ENCODE results near the gene TBC1D10A. TPM values are rescaled to one million over a fixed set of nuclear protein-coding genes. Genes with fewer than 3 reads are reported as not detected.
"Not testable (repeated sequence)": the region's sequence is repeated elsewhere in the genome, so short reads cannot be mapped to it uniquely, and the experiment has no call there.

The TBC1D10A gene
- polyA plus RNA-seq, 3 donors from 2014 or later, result 46.2 to 59.9 (median 49.2) TPM

DNA sequence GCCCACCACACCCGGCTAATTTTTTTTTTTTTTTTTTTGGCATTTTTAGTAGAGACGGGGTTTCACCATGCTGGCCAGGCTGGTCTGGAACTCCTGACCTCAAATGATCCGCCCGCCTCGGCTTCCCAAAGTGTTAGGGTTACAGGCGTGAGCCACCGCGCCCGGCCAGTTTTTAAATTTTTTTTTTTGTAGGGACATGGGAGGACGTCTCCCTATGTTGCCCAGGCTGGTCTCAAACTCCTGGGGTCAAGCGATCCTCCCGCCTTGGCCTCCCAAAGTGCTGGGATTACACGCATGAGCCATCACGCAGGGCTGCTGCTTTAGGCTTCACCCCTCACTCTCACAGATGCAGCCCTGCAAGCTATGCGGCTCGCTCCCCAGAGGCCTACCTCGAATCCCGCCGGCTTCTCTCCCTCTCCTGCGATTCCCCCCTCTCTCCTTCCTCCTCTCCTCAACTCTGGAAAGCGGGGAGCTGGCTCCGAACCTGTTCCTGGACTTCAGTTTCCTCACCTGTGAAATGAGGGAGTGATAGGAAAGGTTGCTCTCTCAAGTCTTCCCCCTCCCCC lies 31.0 kb upstream of the TBC1D10A start:
- DNase-seq, result no peak
- Mint-ChIP-seq H3K4me1 (peaks cover 47 to 51% of the 10 kb centered on the region in 2 donors), H3K27me3 (ENCODE audit: low read depth in 3 of 3) (peaks cover 0 to 9% (median 4%) of the 10 kb centered on the region in 3 donors), H3K27ac (peak overlapping the region; percentile 75 to 98 (median 92)), H3K4me3 (peak overlapping the region; percentile 96 to 99 (median 97)), H3K9me3 (no peaks in the 10 kb centered on the region), H3K36me3 (peaks cover 2 to 8% (median 5%) of the 10 kb centered on the region in 3 donors)

GRCh38 chr22:30357236-30357570 lies 30.5 kb upstream of the TBC1D10A start:
- H3K9me3 Mint-ChIP-seq, result no peaks in the 10 kb centered on the region
- DNase-seq, result no peak
- H3K4me1 Mint-ChIP-seq, result peaks cover 53 to 56% of the 10 kb centered on the region in 2 donors
- H3K4me3 Mint-ChIP-seq, result peak overlapping the region; percentile 96 to 99 (median 97)
- H3K27me3 Mint-ChIP-seq (ENCODE audit: low read depth in 3 of 3), result peaks cover 0 to 9% (median 4%) of the 10 kb centered on the region in 3 donors
- H3K36me3 Mint-ChIP-seq, result peaks cover 5 to 12% (median 6%) of the 10 kb centered on the region in 3 donors
- H3K27ac Mint-ChIP-seq, result peak overlapping the region; percentile 75 to 98 (median 97)

DNA sequence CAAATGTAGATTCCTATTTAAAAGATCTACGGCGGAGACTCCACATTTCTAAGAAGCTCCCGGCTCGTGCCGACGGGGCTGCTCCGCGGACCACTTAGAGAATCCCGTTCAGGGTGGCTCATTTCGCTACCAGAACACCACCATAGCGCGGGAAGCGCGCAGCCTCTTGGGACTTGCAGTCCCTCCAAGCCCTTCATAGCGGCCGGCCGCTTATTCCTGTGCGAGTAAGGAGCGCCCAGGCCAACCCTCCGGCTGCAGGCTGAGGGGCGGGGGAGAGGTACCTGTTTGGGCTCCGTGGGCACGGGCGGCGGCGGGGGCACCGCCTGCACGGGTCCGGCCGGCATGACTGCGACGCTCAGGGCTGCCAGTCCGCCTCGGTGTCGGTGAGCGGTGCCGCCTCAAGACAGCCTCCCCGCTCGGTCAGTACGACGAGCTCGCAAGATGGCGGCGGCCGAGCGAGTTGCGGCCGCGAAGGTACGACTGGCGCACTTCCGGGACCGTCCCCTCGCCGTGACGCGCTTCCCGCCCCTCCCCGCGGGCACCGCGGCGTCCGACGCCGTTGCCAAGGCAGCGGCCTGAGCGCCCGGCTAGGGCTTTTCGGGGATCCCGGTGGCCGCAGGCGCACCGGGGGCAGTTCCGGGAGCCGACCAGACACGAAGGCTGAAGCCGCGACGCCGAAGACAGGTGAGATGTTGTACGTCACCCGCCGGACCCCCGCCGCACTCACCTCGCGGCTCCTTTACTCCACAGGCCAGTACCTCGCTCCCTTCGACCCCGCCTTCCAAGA lies 29.9 kb upstream of the TBC1D10A start, which contains the start of the genes CCDC157 and SF3A1:
CCDC157 (plus strand) TSS at position 559 of the 787 bp plus-strand sequence. CDS start 8,994 bp downstream, outside the sequence.
SF3A1 (minus strand) TSS at position 446 of the 787 bp plus-strand sequence; CDS start at position 344, 102 bp downstream.
- Mint-ChIP-seq H3K36me3 (peaks cover 5 to 17% (median 7%) of the 10 kb centered on the region in 3 donors), H3K27ac (peak within 1 kb of the TSS; percentile 92 to 98 (median 97)), H3K4me1 (peaks cover 58 to 62% of the 10 kb centered on the region in 2 donors), H3K27me3 (ENCODE audit: low read depth in 3 of 3) (peaks cover 0 to 9% (median 4%) of the 10 kb centered on the region in 3 donors), H3K9me3 (no peaks in the 10 kb centered on the region), H3K4me3 (peak within 1 kb of the TSS; percentile 96 to 99 (median 97))
- DNase-seq, result peak; percentile 90 to 92 (median 92)

- H3K27me3 Mint-ChIP-seq (ENCODE audit: low read depth in 3 of 3), result peaks cover 0 to 9% (median 4%) of the 10 kb centered on the region in 3 donors
- H3K9me3 Mint-ChIP-seq, result no peaks in the 10 kb centered on the region
- peak overlapping the region; percentile 77 to 96 (median 85) for H3K27ac Mint-ChIP-seq
- peaks cover 10 to 28% (median 18%) of the 10 kb centered on the region in 3 donors for H3K36me3 Mint-ChIP-seq
- no peak for DNase-seq
- peak overlapping the region in 4 of 5 donors; percentile 29 to 96 (median 64) for H3K4me3 Mint-ChIP-seq
- peaks cover 72 to 76% of the 10 kb centered on the region in 2 donors for H3K4me1 Mint-ChIP-seq
These were observed 27.9 kb upstream of the TBC1D10A start for GRCh38 chr22:30354644-30355043.

DNA sequence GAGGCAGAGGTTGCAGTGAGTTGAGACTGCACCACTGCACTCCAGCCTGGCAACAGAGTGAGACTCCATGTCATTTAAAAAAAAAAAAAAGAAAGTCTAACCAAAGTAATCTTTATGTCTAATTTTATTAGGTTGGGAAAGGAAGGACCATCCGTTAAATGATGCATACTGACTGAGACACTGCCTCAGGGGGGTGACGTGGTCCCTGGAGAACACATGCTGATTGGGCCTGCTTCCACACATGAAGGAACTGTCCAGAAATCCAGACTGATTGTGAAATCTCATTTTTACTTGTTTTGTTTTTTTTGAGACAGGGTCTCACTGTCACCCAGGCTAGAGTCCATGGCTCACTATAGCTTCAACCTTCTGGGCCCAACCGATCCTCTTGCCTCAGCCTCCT lies 24.5 kb upstream of the TBC1D10A start:
- DNase-seq, result no peak
- peak overlapping the region in 1 of 5 donors; percentile 19 for H3K4me3 Mint-ChIP-seq
- H3K4me1 Mint-ChIP-seq, result peaks cover 75 to 85% of the 10 kb centered on the region in 2 donors
- H3K36me3 Mint-ChIP-seq, result peaks cover 10 to 35% (median 18%) of the 10 kb centered on the region in 3 donors
- H3K27ac Mint-ChIP-seq, result peak overlapping the region in 3 of 6 donors; percentile 30 to 80 (median 49)
- no peaks in the 10 kb centered on the region for H3K9me3 Mint-ChIP-seq
- H3K27me3 Mint-ChIP-seq (ENCODE audit: low read depth in 3 of 3), result peaks cover 0 to 3% (median 0%) of the 10 kb centered on the region in 3 donors

- H3K4me1 Mint-ChIP-seq, result peaks cover 50 to 63% of the 10 kb centered on the region in 2 donors
- peak overlapping the region in 2 of 6 donors; percentile 11 to 29 for H3K27ac Mint-ChIP-seq
- DNase-seq, result no peak
- H3K36me3 Mint-ChIP-seq, result peaks cover 6 to 49% (median 18%) of the 10 kb centered on the region in 3 donors
- H3K4me3 Mint-ChIP-seq, result no peak overlapping the region
- H3K9me3 Mint-ChIP-seq, result no peaks in the 10 kb centered on the region
- H3K27me3 Mint-ChIP-seq (ENCODE audit: low read depth in 3 of 3), result no peaks in the 10 kb centered on the region
These were observed 22.1 kb upstream of the TBC1D10A start for GRCh38 chr22:30348809-30349208.

- Mint-ChIP-seq H3K36me3 (peaks cover 6 to 51% (median 22%) of the 10 kb centered on the region in 3 donors), H3K4me3 (no peak overlapping the region), H3K9me3 (no peaks in the 10 kb centered on the region), H3K27ac (peak overlapping the region in 2 of 6 donors; percentile 11 to 29), H3K4me1 (peaks cover 46 to 59% of the 10 kb centered on the region in 2 donors), H3K27me3 (ENCODE audit: low read depth in 3 of 3) (no peaks in the 10 kb centered on the region)
- DNase-seq, result no peak
These were observed 21.7 kb upstream of the TBC1D10A start for GRCh38 chr22:30348404-30348803.

DNA sequence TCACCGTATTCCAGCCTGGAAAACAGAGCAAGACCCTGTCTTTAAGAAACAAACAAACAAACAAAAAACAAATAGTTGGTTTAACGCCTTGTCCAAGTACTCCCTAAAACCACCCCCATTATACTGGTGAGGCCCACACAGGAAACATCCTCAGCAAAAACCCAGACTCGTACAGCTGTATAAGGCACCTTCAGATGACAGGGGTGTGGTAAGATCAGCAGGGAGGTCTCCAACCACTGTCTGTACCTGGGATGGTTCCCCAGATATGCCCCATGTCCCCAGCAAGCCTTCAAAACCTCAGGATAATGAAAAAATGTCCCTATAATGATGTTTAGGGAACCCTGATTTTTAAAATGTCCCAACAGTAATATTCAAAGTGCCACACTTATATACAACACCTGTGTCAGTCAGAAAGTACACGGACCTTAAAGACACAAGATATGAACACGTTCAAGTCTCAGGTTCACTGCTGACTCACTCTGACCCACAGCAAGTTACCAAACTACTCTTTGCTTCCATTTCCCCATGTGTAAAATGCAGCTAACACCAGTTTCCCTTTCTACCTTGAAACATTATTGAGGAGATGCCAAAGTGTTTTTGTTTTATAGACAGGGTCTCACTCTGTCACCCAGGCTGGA lies 20.6 kb upstream of the TBC1D10A start:
- Mint-ChIP-seq H3K4me1 (peaks cover 36 to 49% of the 10 kb centered on the region in 2 donors), H3K36me3 (peaks cover 9 to 54% (median 20%) of the 10 kb centered on the region in 3 donors), H3K4me3 (peak overlapping the region in 1 of 5 donors; percentile 18), H3K27ac (peak overlapping the region in 2 of 6 donors; percentile 34 to 36), H3K9me3 (no peaks in the 10 kb centered on the region), H3K27me3 (ENCODE audit: low read depth in 3 of 3) (no peaks in the 10 kb centered on the region)
- DNase-seq, result no peak

GRCh38 chr22:30344447-30345200 lies 17.9 kb upstream of the TBC1D10A start:
- peaks cover 15 to 27% of the 10 kb centered on the region in 2 donors for H3K4me1 Mint-ChIP-seq
- H3K27me3 Mint-ChIP-seq (ENCODE audit: low read depth in 3 of 3), result peaks cover 0 to 3% (median 3%) of the 10 kb centered on the region in 3 donors
- no peak overlapping the region for H3K4me3 Mint-ChIP-seq
- no peak overlapping the region for H3K27ac Mint-ChIP-seq
- no peak for DNase-seq
- peaks cover 5 to 61% (median 20%) of the 10 kb centered on the region in 3 donors for H3K36me3 Mint-ChIP-seq
- H3K9me3 Mint-ChIP-seq, result no peaks in the 10 kb centered on the region

GRCh38 chr22:30340911-30341685 lies 14.4 kb upstream of the TBC1D10A start:
- Mint-ChIP-seq H3K27me3 (ENCODE audit: low read depth in 3 of 3) (peaks cover 2 to 5% (median 3%) of the 10 kb centered on the region in 3 donors), H3K4me3 (no peak overlapping the region), H3K4me1 (peaks cover 0 to 1% of the 10 kb centered on the region in 2 donors), H3K36me3 (peaks cover 7 to 63% (median 31%) of the 10 kb centered on the region in 3 donors), H3K9me3 (no peaks in the 10 kb centered on the region), H3K27ac (no peak overlapping the region)
- DNase-seq, result no peak

DNA sequence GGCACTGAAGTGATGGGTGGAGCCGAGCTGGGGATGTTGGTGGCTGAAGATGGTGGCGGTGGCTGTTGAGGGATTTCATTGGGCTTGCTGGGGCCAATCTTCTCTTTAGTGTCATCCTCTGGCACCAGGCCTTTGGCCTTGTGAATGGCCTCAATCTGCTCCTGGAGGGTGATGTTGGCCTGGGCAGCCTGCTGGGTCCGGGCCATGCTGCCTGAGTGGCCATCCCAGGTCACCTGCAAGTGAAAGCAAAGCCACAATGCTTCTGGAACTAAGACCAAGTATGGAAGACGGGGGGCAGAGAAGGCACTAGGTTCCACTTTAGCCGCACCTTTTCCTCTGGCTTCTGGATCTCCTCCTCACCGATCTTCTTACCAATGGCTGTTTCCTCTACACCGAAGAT lies 12.1 kb upstream of the TBC1D10A start:
- Mint-ChIP-seq H3K9me3 (no peaks in the 10 kb centered on the region), H3K36me3 (peaks cover 7 to 68% (median 32%) of the 10 kb centered on the region in 3 donors), H3K27me3 (ENCODE audit: low read depth in 3 of 3) (peaks cover 2 to 5% (median 3%) of the 10 kb centered on the region in 3 donors), H3K4me1 (no peaks in the 10 kb centered on the region), H3K27ac (no peak overlapping the region), H3K4me3 (no peak overlapping the region)
- no peak for DNase-seq

- peak overlapping the region in 1 of 6 donors; percentile 4 for H3K27ac Mint-ChIP-seq
- not testable (repeated sequence) for H3K4me3 Mint-ChIP-seq; H3K4me1 Mint-ChIP-seq; DNase-seq; H3K9me3 Mint-ChIP-seq; H3K27me3 Mint-ChIP-seq (ENCODE audit: low read depth in 3 of 3)
- peaks cover 5 to 67% (median 29%) of the 10 kb centered on the region in 3 donors for H3K36me3 Mint-ChIP-seq
These were observed 11.6 kb upstream of the TBC1D10A start for GRCh38 chr22:30338341-30338740.

Data from immature natural killer cell (primary cell).